ENCODE measurements around the gene TCAP.
"Not testable (repeated sequence)": the region's sequence is repeated elsewhere in the genome, so short reads cannot be mapped to it uniquely, and the experiment has no call there.

Gene TCAP

GRCh38 chr17:39699157-39699817, 34.1 kb downstream of the TCAP start:
- Histone ChIP-seq H3K9ac (ENCODE audit: low read length) (peak overlapping the region; percentile 7), H3K4me1 (ENCODE audit: insufficient read depth, low read length) (peaks cover 13% of the 10 kb centered on the region), H3K27ac (ENCODE audit: low read depth, low read length) (peak overlapping the region; percentile 86), H3K4me3 (ENCODE audit: low read depth in 1 of 2, low read length in 2 of 2) (peak overlapping the region; percentile 67 to 87)
- not testable (repeated sequence) for H3K27me3 ChIP-seq (ENCODE audit: control insufficient read depth in 1 of 2, insufficient read depth in 2 of 2, low read length in 2 of 2); H3K9me3 ChIP-seq (ENCODE audit: low read length); H3K36me3 ChIP-seq (ENCODE audit: insufficient read depth, low read length)

DNA sequence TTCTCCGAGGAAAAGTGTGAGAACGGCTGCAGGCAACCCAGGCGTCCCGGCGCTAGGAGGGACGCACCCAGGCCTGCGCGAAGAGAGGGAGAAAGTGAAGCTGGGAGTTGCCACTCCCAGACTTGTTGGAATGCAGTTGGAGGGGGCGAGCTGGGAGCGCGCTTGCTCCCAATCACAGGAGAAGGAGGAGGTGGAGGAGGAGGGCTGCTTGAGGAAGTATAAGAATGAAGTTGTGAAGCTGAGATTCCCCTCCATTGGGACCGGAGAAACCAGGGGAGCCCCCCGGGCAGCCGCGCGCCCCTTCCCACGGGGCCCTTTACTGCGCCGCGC, 34.6 kb downstream of the TCAP start, which contains the start of gene ERBB2:
ERBB2 (plus strand) TSS at position 247 of the 330 bp plus-strand sequence. CDS start 175 bp downstream, outside the sequence.
- Histone ChIP-seq H3K9ac (ENCODE audit: low read length) (peak within 1 kb of the TSS; percentile 7), H3K4me3 (ENCODE audit: low read depth in 1 of 2, low read length in 2 of 2) (peak within 1 kb of the TSS; percentile 67 to 87), H3K27ac (ENCODE audit: low read depth, low read length) (peak within 1 kb of the TSS; percentile 86), H3K27me3 (ENCODE audit: control insufficient read depth in 1 of 2, insufficient read depth in 2 of 2, low read length in 2 of 2) (no peaks in the 10 kb centered on the region), H3K36me3 (ENCODE audit: insufficient read depth, low read length) (no peaks in the 10 kb centered on the region), H3K4me1 (ENCODE audit: insufficient read depth, low read length) (peaks cover 17% of the 10 kb centered on the region), H3K9me3 (ENCODE audit: low read length) (no peaks in the 10 kb centered on the region)

DNA sequence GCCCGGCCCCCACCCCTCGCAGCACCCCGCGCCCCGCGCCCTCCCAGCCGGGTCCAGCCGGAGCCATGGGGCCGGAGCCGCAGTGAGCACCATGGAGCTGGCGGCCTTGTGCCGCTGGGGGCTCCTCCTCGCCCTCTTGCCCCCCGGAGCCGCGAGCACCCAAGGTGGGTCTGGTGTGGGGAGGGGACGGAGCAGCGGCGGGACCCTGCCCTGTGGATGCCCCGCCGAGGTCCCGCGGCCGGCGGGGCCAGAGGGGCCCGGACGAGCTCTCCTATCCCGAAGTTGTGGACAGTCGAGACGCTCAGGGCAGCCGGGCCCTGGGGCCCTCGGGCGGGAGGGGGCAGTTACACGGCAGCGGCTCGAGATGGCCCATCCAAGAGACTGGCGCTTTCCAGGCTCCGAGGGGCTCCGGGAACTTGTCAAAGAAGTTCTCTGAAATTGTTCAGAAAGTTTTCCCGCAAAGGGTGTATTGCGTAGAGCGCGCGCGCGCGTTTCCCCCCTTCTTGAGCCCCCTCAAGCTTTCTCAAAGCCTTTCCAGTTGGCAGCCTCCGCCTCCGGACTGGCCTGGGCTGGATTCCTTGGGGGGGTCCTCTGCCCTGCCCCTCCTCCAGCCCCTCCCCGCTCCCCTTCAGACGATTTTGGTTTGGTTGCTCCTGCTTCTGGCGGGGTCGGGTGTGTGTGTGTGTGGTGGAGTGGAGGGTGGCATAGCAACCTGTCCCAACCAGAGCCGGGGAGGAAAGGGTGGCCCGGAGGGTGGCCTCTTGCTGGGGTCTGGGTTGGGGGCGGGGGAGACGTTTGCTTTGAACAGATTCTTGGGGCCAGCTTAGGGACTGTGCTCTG, 35.2 kb downstream of the TCAP start:
- peak overlapping the region; percentile 7 for H3K9ac ChIP-seq (ENCODE audit: low read length)
- peaks cover 21% of the 10 kb centered on the region for H3K4me1 ChIP-seq (ENCODE audit: insufficient read depth, low read length)
- peak overlapping the region; percentile 86 for H3K27ac ChIP-seq (ENCODE audit: low read depth, low read length)
- no peaks in the 10 kb centered on the region for H3K27me3 ChIP-seq (ENCODE audit: control insufficient read depth in 1 of 2, insufficient read depth in 2 of 2, low read length in 2 of 2)
- peak overlapping the region; percentile 67 to 87 for H3K4me3 ChIP-seq (ENCODE audit: low read depth in 1 of 2, low read length in 2 of 2)
- H3K9me3 ChIP-seq (ENCODE audit: low read length): no peaks in the 10 kb centered on the region
- H3K36me3 ChIP-seq (ENCODE audit: insufficient read depth, low read length): no peaks in the 10 kb centered on the region

- H3K4me1 ChIP-seq (ENCODE audit: insufficient read depth, low read length): peaks cover 21% of the 10 kb centered on the region
- no peaks in the 10 kb centered on the region for H3K9me3 ChIP-seq (ENCODE audit: low read length)
- peak overlapping the region; percentile 7 for H3K9ac ChIP-seq (ENCODE audit: low read length)
- peak overlapping the region; percentile 67 to 87 for H3K4me3 ChIP-seq (ENCODE audit: low read depth in 1 of 2, low read length in 2 of 2)
- no peaks in the 10 kb centered on the region for H3K36me3 ChIP-seq (ENCODE audit: insufficient read depth, low read length)
- no peaks in the 10 kb centered on the region for H3K27me3 ChIP-seq (ENCODE audit: control insufficient read depth in 1 of 2, insufficient read depth in 2 of 2, low read length in 2 of 2)
- H3K27ac ChIP-seq (ENCODE audit: low read depth, low read length): no peak overlapping the region
Observed at GRCh38 chr17:39701012-39701783, 36.0 kb downstream of the TCAP start.

- H3K27ac ChIP-seq (ENCODE audit: low read depth, low read length): no peak overlapping the region
- peak overlapping the region in 1 of 2 donors; percentile 67 for H3K4me3 ChIP-seq (ENCODE audit: low read depth in 1 of 2, low read length in 2 of 2)
- no peaks in the 10 kb centered on the region for H3K36me3 ChIP-seq (ENCODE audit: insufficient read depth, low read length)
- peaks cover 21% of the 10 kb centered on the region for H3K4me1 ChIP-seq (ENCODE audit: insufficient read depth, low read length)
- no peaks in the 10 kb centered on the region for H3K9me3 ChIP-seq (ENCODE audit: low read length)
- no peaks in the 10 kb centered on the region for H3K27me3 ChIP-seq (ENCODE audit: control insufficient read depth in 1 of 2, insufficient read depth in 2 of 2, low read length in 2 of 2)
- H3K9ac ChIP-seq (ENCODE audit: low read length): no peak overlapping the region
Observed at GRCh38 chr17:39701784-39702422, 36.8 kb downstream of the TCAP start.

GRCh38 chr17:39702901-39703893, 38.0 kb downstream of the TCAP start:
- no peaks in the 10 kb centered on the region for H3K27me3 ChIP-seq (ENCODE audit: control insufficient read depth in 1 of 2, insufficient read depth in 2 of 2, low read length in 2 of 2)
- no peak overlapping the region for H3K4me3 ChIP-seq (ENCODE audit: low read depth in 1 of 2, low read length in 2 of 2)
- H3K27ac ChIP-seq (ENCODE audit: low read depth, low read length): no peak overlapping the region
- no peaks in the 10 kb centered on the region for H3K9me3 ChIP-seq (ENCODE audit: low read length)
- H3K4me1 ChIP-seq (ENCODE audit: insufficient read depth, low read length): peaks cover 21% of the 10 kb centered on the region
- peaks cover 9% of the 10 kb centered on the region for H3K36me3 ChIP-seq (ENCODE audit: insufficient read depth, low read length)
- H3K9ac ChIP-seq (ENCODE audit: low read length): no peak overlapping the region

- no peak overlapping the region for H3K27ac ChIP-seq (ENCODE audit: low read depth, low read length)
- H3K9ac ChIP-seq (ENCODE audit: low read length): no peak overlapping the region
- H3K27me3 ChIP-seq (ENCODE audit: control insufficient read depth in 1 of 2, insufficient read depth in 2 of 2, low read length in 2 of 2): no peaks in the 10 kb centered on the region
- no peak overlapping the region for H3K4me3 ChIP-seq (ENCODE audit: low read depth in 1 of 2, low read length in 2 of 2)
- peaks cover 16% of the 10 kb centered on the region for H3K36me3 ChIP-seq (ENCODE audit: insufficient read depth, low read length)
- H3K9me3 ChIP-seq (ENCODE audit: low read length): no peaks in the 10 kb centered on the region
- H3K4me1 ChIP-seq (ENCODE audit: insufficient read depth, low read length): peaks cover 21% of the 10 kb centered on the region
Observed at GRCh38 chr17:39703913-39704312, 38.8 kb downstream of the TCAP start.

DNA sequence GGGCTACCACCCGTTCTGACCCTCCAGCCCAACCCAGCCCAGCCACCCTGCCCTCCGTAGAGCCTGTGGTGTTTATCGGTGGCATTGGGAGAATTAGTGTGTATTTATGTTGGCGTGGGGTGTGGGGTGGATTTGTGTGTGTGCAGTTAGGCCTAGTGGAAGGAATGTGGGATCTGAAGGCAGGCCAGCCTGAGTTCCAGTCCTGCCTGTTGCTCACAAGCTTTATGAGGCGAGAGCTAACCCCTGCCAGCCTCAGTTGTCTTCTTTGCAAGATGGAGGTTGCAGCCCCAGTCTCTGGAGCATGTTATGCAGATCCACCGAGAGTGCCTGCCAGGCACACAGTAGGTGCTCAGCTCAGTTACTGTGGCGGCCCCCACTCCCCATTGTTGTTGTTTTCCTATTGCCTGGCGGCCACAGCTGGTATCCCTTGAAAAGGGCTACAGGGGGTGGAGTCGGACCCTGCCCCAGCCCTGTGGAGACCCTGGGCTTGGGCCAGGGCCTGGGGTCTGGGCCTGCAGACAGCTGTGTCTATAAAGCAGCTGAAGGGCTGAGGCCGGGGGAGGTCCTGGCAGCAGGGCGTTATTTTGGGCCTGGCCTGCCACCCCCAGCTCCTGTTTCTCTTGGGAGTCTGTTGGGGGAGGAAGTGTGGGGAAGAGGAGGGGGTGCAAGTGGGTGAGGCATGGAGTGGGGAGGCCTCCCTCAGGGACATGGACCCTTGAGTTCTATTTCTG, 39.8 kb downstream of the TCAP start:
- Histone ChIP-seq H3K27me3 (ENCODE audit: control insufficient read depth in 1 of 2, insufficient read depth in 2 of 2, low read length in 2 of 2) (no peaks in the 10 kb centered on the region), H3K27ac (ENCODE audit: low read depth, low read length) (no peak overlapping the region), H3K9ac (ENCODE audit: low read length) (no peak overlapping the region), H3K4me3 (ENCODE audit: low read depth in 1 of 2, low read length in 2 of 2) (no peak overlapping the region), H3K4me1 (ENCODE audit: insufficient read depth, low read length) (peaks cover 15% of the 10 kb centered on the region), H3K36me3 (ENCODE audit: insufficient read depth, low read length) (peaks cover 26% of the 10 kb centered on the region), H3K9me3 (ENCODE audit: low read length) (no peaks in the 10 kb centered on the region)

DNA sequence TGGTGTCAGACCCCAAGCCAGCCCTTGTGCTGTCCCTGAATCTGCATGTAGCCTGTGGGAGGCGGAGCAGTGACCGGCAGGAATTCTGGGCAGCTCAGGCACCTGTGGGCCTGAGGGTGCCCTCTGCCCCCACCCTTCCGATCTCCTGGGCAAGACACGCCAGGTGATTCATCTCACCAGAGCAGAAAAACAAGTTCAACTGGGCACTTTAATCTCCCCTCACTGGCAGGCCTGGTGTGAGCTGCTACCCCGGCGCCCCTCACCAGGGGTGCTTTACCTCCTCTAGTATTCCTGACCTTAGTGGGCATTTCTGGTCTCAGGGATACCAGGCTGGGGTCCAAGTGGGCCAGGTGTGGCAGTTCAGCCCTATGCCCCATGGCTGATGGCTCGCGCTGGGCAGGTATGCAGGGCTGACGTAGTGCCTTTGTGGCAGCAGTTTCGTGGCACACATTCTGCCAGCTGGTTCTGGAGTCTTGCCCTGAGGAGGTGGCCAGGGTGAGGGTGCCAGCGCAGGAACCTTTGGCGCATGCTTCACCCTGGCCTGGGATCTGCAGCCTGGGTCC, 40.7 kb downstream of the TCAP start:
- Histone ChIP-seq H3K9me3 (ENCODE audit: low read length) (no peaks in the 10 kb centered on the region), H3K36me3 (ENCODE audit: insufficient read depth, low read length) (peaks cover 33% of the 10 kb centered on the region), H3K27me3 (ENCODE audit: control insufficient read depth in 1 of 2, insufficient read depth in 2 of 2, low read length in 2 of 2) (no peaks in the 10 kb centered on the region), H3K27ac (ENCODE audit: low read depth, low read length) (no peak overlapping the region), H3K4me3 (ENCODE audit: low read depth in 1 of 2, low read length in 2 of 2) (no peak overlapping the region), H3K4me1 (ENCODE audit: insufficient read depth, low read length) (peaks cover 14% of the 10 kb centered on the region), H3K9ac (ENCODE audit: low read length) (no peak overlapping the region)
